Adrenal gland (tissue), 5 donors: Measurements from ENCODE around the gene FAM200C.

Experiments used
- POLR2A ChIP-seq, 2 donors: fragments of 450-650 bp; IDR thresholded peaks; one replicate each; pipeline ENCODE4 v1.6.1; 2017; ENCODE audit warnings: antibody characterized with exemption in 2 of 2, mild to moderate bottlenecking in 2 of 2, moderate library complexity in 1 of 2
- TF ChIP-seq, protein P1 (sequence below), 6 experiments: fragments of 450-650 bp in 4 of 6; fragments of 200-600 bp in 2 of 6; sonication (generic) in 1 of 6; IDR thresholded peaks; 1 replicate in 5 of 6; 2 replicates in 1 of 6; pipeline versions ENCODE4 v1.5.1 to v1.8.0; 2016 to 2021; ENCODE audit warnings: antibody characterized with exemption in 6 of 6, mild to moderate bottlenecking in 2 of 6, moderate library complexity in 1 of 6
- donor health status: DM: no; HTN: no; CAD: no.

GRCh38 chr5:160397492-160397891 lies 2.4 kb downstream of the FAM200C start:
- TF ChIP-seq POLR2A (IDR thresholded peaks at IDR 0.05): no peak
- TF ChIP-seq, protein P1, sequence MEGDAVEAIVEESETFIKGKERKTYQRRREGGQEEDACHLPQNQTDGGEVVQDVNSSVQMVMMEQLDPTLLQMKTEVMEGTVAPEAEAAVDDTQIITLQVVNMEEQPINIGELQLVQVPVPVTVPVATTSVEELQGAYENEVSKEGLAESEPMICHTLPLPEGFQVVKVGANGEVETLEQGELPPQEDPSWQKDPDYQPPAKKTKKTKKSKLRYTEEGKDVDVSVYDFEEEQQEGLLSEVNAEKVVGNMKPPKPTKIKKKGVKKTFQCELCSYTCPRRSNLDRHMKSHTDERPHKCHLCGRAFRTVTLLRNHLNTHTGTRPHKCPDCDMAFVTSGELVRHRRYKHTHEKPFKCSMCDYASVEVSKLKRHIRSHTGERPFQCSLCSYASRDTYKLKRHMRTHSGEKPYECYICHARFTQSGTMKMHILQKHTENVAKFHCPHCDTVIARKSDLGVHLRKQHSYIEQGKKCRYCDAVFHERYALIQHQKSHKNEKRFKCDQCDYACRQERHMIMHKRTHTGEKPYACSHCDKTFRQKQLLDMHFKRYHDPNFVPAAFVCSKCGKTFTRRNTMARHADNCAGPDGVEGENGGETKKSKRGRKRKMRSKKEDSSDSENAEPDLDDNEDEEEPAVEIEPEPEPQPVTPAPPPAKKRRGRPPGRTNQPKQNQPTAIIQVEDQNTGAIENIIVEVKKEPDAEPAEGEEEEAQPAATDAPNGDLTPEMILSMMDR (IDR thresholded peaks at IDR 0.05): no peak
